Mucosa of stomach (tissue), 1 donor: ENCODE results near the gene LRRC59.

Experiments
- H3K27me3 ChIP-seq: one replicate; pipeline ENCODE4 v1.7.0; 2013; ENCODE audit warnings: mild to moderate bottlenecking, low read length; ENCODE audit not compliant: control insufficient read depth, insufficient read depth
- H3K36me3 ChIP-seq: one replicate; pipeline ENCODE4 v1.7.0; 2013; ENCODE audit warnings: low read length; ENCODE audit not compliant: control insufficient read depth, insufficient read depth
- H3K4me1 ChIP-seq: one replicate; pipeline ENCODE4 v1.7.0; 2013; ENCODE audit warnings: mild to moderate bottlenecking, low read length; ENCODE audit not compliant: control insufficient read depth, insufficient read depth
- H3K4me3 ChIP-seq: one replicate; pipeline ENCODE4 v1.7.0; 2013; ENCODE audit warnings: low read length
- H3K9ac ChIP-seq: one replicate; pipeline ENCODE4 v1.7.0; 2013; ENCODE audit warnings: mild to moderate bottlenecking, low read length, moderate library complexity
- H3K9me3 ChIP-seq: one replicate; pipeline ENCODE4 v1.7.0; 2013; ENCODE audit warnings: mild to moderate bottlenecking, low read length, moderate library complexity; ENCODE audit not compliant: control insufficient read depth
- donor health status: Pancreatic carcinoma.

LRRC59 gene

DNA sequence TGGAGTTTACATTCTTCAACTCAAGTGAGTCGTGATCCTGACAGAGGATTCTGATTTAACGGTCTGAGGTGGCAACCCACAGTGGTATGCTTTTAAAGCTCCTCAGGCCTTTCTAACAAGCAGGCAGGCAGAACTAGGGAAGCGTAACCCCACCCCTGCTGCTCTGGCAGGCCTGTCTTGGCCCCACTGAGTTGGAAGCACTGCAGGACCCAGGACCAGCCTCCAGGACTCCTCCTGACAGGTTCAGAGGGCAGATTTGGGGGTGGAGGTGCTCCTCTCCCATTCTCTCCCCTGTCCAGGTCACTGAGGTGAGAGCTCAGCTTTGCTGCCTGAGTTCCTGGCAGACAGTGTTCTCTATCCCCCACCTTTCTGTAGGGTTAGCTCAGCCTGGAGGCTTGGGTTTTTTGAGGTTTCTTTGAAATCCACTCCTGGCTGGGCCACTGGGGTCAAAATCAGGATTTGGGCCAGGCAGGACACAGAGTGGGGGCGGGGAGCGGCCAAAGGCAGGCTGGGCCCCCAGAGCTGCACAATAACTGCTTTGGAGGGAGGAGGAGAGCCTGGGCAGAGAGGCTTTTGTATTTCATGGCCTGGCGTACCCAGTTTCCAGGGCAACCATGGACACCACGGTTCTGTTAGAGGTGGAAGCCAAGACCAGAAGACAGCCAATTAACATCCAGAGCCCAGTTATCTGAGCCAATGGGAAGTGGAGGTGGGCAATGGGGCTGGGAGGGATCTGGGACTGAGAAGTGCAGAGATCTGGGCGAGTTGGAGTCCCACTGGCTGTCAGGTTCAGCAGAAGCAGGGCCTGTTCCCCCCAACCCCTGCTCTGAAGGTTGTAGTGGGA lies 33.9 kb downstream of the LRRC59 start:
- Histone ChIP-seq H3K9ac (no peak overlapping the region), H3K36me3 (peaks cover 9% of the 10 kb centered on the region), H3K4me1 (peaks cover 11% of the 10 kb centered on the region), H3K27me3 (no peaks in the 10 kb centered on the region), H3K9me3 (no peaks in the 10 kb centered on the region), H3K4me3 (no peak overlapping the region)

DNA sequence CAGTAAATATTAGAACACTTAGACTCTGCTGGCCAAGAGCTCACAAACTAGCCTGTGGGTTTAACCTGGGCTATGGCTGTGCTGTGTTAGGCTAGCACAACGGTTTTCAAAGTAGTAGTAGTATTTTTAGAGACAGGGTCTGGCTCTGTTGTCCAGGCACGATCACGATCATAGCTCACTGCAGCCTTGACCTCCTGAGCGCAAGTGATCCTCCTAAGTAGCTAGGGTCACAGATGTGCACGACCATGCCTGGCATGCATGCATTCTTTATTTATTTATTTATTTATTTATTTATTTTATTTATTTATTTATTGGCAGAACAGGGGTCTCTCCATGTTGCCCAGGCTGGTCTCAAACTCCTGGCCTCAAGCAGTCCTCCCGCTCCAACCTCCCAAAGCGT lies 34.7 kb downstream of the LRRC59 start:
- H3K36me3 ChIP-seq: peaks cover 12% of the 10 kb centered on the region
- no peaks in the 10 kb centered on the region for H3K27me3 ChIP-seq
- no peaks in the 10 kb centered on the region for H3K9me3 ChIP-seq
- H3K4me3 ChIP-seq: no peak overlapping the region
- H3K4me1 ChIP-seq: peaks cover 11% of the 10 kb centered on the region
- peak overlapping the region; percentile 5 for H3K9ac ChIP-seq

DNA sequence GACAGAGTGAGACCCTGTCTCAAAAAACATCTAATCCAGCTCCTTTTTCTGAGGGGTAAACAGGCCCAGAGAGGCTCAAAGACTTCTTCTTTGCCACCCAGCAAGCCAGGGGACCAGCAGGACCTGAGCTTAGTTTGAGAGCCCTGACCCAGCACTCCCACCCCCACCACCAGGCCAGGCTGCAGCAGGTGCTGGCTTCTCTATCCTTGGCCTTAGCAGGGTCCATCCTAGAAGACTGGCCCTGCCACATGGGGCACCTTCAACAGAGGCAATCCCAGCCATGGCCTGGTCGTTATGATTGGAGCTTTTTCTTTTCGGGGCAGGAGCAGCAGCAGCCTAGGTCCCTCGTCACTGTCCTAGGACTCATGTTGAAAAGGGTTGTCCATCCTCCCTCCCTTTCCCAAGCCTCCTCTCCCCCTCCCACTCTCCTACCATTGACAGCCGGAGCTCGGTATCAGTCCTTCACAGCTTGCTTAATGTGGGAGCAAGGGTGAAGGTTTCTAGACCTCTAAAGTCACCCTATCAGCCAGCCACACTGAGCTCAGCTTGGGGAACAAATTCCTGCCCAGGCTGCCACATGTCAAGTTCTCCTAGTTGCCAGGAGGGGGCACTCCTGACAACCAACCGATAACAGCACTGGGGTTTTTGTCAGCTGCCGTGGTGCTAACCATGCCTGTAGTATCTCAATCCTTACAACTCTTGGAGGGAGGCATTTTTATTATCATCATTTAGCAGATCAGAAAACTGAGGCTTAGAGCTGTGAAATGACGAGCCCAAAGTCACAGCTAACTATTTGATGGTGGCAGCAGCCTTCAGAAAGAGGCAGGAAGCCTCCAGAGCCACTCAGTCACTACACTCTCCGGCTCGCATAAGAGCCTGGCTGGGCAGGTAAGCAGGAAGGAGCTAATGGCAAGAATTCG lies 35.5 kb downstream of the LRRC59 start:
- peaks cover 10% of the 10 kb centered on the region for H3K36me3 ChIP-seq
- peaks cover 11% of the 10 kb centered on the region for H3K4me1 ChIP-seq
- H3K4me3 ChIP-seq: no peak overlapping the region
- no peaks in the 10 kb centered on the region for H3K27me3 ChIP-seq
- H3K9me3 ChIP-seq: no peaks in the 10 kb centered on the region
- H3K9ac ChIP-seq: peak overlapping the region; percentile 5

DNA sequence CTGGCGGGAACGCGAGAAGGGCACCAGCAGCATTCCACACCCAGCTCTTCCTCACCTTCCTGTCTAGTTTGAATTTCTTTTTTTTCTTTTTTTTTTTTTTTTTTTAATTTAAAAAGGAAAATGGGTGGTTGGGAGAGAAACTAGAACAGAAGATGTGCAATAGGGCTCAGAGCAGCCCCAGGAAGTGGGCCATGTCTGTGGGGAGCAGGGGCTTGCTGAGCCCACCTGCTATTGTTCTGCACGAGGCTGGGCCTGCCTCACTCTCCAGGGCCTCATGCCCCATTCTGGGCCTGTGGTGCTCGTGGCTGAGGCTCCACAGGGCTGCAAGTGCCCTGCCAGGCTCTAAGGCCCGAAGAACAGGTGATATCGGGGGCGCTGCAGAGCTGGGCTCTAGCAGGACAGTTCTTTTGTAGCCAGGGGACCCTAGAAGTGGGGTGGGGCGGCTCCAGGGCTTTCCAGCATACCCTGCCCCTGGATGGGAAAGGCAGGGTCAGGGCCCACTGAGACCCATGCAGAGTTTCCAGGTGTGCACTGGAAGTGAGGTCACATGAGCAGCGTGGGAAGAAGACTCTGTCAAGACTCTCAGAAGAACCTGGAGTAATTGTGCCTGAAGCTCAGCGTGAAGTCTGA lies 36.7 kb downstream of the LRRC59 start:
- no peaks in the 10 kb centered on the region for H3K9me3 ChIP-seq
- H3K9ac ChIP-seq: no peak overlapping the region
- peaks cover 19% of the 10 kb centered on the region for H3K36me3 ChIP-seq
- H3K27me3 ChIP-seq: no peaks in the 10 kb centered on the region
- no peak overlapping the region for H3K4me3 ChIP-seq
- H3K4me1 ChIP-seq: peaks cover 11% of the 10 kb centered on the region

DNA sequence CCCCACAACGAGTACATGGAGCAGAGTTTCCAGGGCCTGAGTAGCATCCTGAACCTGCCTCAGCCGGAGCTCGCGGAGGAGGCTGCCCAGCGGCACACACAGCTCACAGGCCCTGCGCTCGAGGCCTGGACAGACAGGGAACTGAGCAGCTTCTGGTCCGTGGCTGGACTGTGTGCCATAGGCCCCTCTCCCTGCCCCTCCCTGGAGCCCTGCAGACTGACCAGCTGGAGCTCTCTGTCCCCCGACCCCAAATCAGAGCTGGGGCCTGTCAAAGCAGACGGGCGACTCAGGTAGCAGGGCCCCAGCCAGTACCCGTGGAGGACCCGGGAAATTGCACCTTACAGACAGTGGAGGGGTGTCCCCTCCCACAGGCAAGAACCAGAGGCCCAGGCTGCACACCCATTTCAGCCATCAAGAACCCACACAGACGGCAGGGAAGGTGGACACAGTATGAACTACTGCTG lies 37.3 kb downstream of the LRRC59 start:
- peaks cover 11% of the 10 kb centered on the region for H3K4me1 ChIP-seq
- H3K27me3 ChIP-seq: no peaks in the 10 kb centered on the region
- H3K9ac ChIP-seq: no peak overlapping the region
- H3K4me3 ChIP-seq: no peak overlapping the region
- H3K36me3 ChIP-seq: peaks cover 20% of the 10 kb centered on the region
- H3K9me3 ChIP-seq: no peaks in the 10 kb centered on the region

DNA sequence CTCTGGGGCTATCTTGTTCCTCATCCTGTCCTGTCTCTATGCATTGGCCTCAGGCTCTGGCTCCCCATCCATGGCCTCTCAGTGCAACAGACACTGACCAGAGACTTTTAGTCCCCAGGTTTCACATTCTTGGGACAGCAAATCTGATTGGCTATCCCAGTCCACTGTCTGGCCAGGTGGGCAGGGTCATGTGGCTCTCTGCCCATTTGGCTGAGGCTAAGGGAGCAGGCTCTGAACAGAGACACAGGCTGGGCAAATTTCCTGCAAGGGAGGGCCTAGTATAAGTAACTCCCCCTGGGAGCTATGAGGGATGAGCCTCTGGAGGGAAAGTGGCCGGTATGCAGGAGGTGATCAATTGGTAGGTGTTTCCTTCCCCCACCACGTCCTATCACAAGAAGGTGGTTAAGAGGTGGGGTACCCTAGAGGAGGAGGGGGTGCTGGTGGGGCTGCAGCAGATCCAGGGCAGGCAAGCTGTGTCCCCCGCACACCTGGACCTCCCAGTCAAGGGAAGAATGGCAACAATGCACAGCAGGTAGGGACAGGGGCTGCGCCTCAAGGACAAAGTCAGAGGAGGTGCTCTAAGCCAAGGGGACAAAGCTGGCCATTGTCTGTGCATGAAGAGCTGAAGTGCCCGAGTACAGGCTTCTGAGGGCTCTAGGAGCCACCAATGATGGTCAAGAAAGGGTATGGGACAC lies 38.2 kb downstream of the LRRC59 start:
- Histone ChIP-seq H3K4me3 (no peak overlapping the region), H3K27me3 (no peaks in the 10 kb centered on the region), H3K36me3 (peaks cover 20% of the 10 kb centered on the region), H3K9ac (no peak overlapping the region), H3K9me3 (no peaks in the 10 kb centered on the region), H3K4me1 (peaks cover 11% of the 10 kb centered on the region)

DNA sequence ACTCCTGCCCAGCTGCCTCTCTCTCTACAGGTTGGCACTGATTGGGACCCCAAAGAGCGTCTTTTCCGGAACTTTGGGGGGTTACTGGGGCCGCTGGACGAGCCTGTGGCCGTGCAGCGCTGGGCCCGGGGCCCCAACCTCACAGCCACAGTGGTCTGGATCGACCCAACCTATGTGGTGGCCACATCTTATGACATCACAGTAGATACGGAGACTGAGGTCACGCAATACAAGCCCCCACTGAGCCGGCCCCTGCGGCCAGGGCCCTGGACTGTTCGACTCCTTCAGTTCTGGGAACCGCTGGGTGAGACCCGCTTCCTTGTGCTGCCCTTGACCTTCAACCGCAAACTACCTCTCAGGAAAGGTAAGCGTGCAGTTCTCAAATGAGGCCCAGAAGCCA lies 39.1 kb downstream of the LRRC59 start:
- H3K27me3 ChIP-seq: no peaks in the 10 kb centered on the region
- H3K4me3 ChIP-seq: no peak overlapping the region
- H3K4me1 ChIP-seq: peaks cover 7% of the 10 kb centered on the region
- H3K9ac ChIP-seq: no peak overlapping the region
- H3K36me3 ChIP-seq: peaks cover 20% of the 10 kb centered on the region
- no peaks in the 10 kb centered on the region for H3K9me3 ChIP-seq

DNA sequence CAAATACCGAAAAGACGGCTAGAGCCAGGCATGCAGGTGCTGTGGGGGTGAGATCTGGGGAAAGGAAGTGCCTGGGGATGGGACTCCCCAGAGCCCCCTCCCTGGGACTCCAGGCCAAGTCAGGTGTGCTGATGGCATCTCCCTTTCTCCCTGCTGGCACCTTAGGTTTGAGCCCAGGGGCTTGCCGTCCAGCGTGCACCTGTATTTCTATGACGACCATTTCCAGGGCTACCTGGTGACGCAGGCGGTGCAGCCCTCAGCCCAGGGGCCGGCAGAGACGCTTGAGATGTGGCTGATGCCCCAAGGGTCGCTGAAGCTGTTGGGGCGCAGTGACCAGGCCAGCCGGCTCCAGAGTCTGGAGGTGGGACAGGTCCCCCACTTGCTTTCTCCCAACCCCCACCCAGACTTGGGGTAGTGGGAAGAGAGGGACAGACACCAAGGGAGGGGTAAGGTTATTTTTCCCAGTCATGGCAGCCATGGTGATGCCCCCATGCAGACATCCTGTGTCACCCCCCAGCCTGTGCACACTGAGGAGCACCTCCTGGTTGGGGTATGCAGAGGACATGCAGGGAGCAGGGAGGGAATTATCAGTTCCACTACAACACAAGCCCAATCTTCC lies 40.3 kb downstream of the LRRC59 start:
- H3K9ac ChIP-seq: no peak overlapping the region
- H3K36me3 ChIP-seq: peaks cover 20% of the 10 kb centered on the region
- no peaks in the 10 kb centered on the region for H3K9me3 ChIP-seq
- H3K4me3 ChIP-seq: no peak overlapping the region
- no peaks in the 10 kb centered on the region for H3K27me3 ChIP-seq
- H3K4me1 ChIP-seq: peaks cover under 1% of the 10 kb centered on the region

DNA sequence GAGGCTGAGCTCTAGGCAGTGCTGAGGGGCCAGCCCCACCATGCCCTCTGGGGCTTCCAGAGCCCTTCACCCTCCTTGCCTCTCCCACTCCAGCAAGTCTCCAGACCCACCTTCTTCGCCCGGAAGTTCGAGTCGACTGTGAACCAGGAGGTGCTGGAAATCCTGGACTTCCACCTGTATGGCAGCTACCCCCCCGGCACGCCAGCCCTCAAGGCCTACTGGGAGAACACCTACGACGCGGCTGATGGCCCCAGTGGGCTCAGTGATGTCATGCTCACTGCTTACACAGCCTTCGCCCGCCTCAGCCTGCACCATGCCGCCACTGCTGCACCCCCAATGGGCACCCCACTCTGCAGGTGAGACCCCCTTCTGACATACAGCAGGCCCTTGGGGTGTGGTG lies 40.9 kb downstream of the LRRC59 start:
- H3K36me3 ChIP-seq: peaks cover 20% of the 10 kb centered on the region
- H3K27me3 ChIP-seq: no peaks in the 10 kb centered on the region
- no peak overlapping the region for H3K4me3 ChIP-seq
- H3K4me1 ChIP-seq: no peaks in the 10 kb centered on the region
- H3K9ac ChIP-seq: no peak overlapping the region
- no peaks in the 10 kb centered on the region for H3K9me3 ChIP-seq

DNA sequence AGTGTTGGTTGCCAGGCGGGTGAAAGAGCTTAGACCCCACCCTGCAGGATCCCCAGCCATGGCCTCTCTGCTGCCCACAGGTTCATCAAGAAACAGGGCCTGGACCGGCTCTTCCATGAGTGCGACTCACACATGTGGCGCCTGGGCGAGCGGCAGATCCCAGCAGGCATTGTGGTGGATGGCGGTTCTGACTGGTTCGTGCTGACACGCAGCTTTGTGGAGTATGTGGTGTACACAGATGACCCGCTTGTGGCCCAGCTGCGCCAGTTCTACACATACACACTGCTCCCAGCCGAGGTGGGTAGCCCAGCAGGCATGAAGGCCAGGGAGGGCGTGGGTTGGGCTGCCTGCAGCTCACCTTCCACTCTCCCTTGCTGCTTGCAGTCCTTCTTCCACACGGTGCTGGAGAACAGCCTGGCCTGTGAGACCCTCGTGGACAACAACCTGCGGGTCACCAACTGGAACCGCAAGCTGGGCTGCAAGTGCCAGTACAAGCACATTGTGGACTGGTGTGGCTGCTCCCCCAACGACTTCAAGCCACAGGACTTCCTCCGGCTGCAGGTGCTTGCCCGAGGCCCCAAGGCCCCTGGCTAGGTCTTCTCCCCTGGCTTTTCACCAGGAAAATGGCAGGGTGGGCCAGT lies 41.5 kb downstream of the LRRC59 start:
- Histone ChIP-seq H3K4me1 (no peaks in the 10 kb centered on the region), H3K4me3 (no peak overlapping the region), H3K9ac (no peak overlapping the region), H3K9me3 (no peaks in the 10 kb centered on the region), H3K27me3 (no peaks in the 10 kb centered on the region), H3K36me3 (peaks cover 20% of the 10 kb centered on the region)

DNA sequence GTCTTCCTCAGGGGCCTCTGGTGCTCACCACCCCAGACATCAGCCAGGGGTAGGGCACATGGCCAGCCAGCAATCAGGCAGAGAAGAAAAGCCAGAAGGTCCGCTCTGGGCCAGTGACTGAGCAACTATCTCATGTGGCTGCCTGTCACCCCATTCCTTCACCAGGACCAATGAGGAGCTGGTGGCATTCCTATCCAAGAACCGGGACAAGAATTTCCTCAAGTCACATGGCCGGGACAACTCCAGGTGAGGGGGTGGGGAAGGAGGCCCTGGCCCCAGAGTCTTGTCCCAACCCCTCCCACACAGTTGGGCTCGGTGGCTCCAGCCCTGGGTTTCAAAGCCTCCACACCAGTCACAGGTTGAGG lies 42.0 kb downstream of the LRRC59 start:
- Histone ChIP-seq H3K4me1 (no peaks in the 10 kb centered on the region), H3K27me3 (no peaks in the 10 kb centered on the region), H3K9ac (no peak overlapping the region), H3K9me3 (no peaks in the 10 kb centered on the region), H3K4me3 (no peak overlapping the region), H3K36me3 (peaks cover 20% of the 10 kb centered on the region)
